Keratinocyte (primary cell): ENCODE results near the gene LMOD2. TPM values are rescaled to one million over a fixed set of nuclear protein-coding genes. Genes with fewer than 3 reads are reported as not detected.

Experiments used
- DNase-seq: peaks from one replicate; pipeline ENCODE4 v3.0.0-alpha.2; 2011; ENCODE audit warnings: low read depth, missing footprints, low spot score
- FAIRE-seq: peaks from 2 replicates; lab custom pipeline; 2011; peaks lifted over from hg19 to GRCh38; lab: Jason Lieb, UNC
- H2AFZ ChIP-seq: 2 replicates; pipeline ENCODE4 v1.6.0; 2012; ENCODE audit warnings: low read length, control low read depth, inconsistent platforms; ENCODE audit not compliant: control insufficient read depth
- H3K27ac ChIP-seq: 2 replicates; pipeline ENCODE4 v1.5.1; 2011; ENCODE audit warnings: low read length; ENCODE audit not compliant: control insufficient read depth, insufficient read depth
- H3K27me3 ChIP-seq: 3 replicates; pipeline ENCODE4 v1.6.0; 2011; ENCODE audit warnings: low read length; ENCODE audit not compliant: control insufficient read depth, insufficient read depth; ENCODE audit errors: extremely low read depth
- H3K36me3 ChIP-seq, 2 experiments: 2 replicates in 1 of 2; 3 replicates in 1 of 2; pipeline ENCODE4 v1.5.1; 2011; ENCODE audit warnings: low read length in 2 of 2, mild to moderate bottlenecking in 1 of 2; ENCODE audit not compliant: control insufficient read depth in 2 of 2, insufficient read depth in 2 of 2; ENCODE audit errors: extremely low read depth in 1 of 2
- H3K4me1 ChIP-seq: 3 replicates; pipeline ENCODE4 v1.5.1; 2011; ENCODE audit warnings: low read length; ENCODE audit not compliant: control insufficient read depth, insufficient read depth; ENCODE audit errors: extremely low read depth
- H3K4me2 ChIP-seq: 3 replicates; pipeline ENCODE4 v1.6.0; 2011; ENCODE audit warnings: low read depth, low read length; ENCODE audit not compliant: control insufficient read depth, insufficient read depth; ENCODE audit errors: extremely low read depth
- H3K4me3 ChIP-seq, 3 experiments: fragments of 200-600 bp in 1 of 3; sonication (generic) in 1 of 3; 2 replicates in 2 of 3; 3 replicates in 1 of 3; pipeline ENCODE4 v1.5.1; 2011 to 2016; ENCODE audit warnings: low read length in 3 of 3, mild to moderate bottlenecking in 3 of 3, control low read depth in 2 of 3, inconsistent platforms in 1 of 3, low read depth in 1 of 3, mixed read lengths in 1 of 3, mixed run types in 1 of 3, moderate library complexity in 1 of 3; ENCODE audit not compliant: control insufficient read depth in 2 of 3, insufficient read depth in 2 of 3; ENCODE audit errors: extremely low read depth in 1 of 3
- H3K79me2 ChIP-seq: 2 replicates; pipeline ENCODE4 v1.6.0; 2012; ENCODE audit warnings: low read length; ENCODE audit not compliant: control insufficient read depth, insufficient read depth
- H3K9ac ChIP-seq: 3 replicates; pipeline ENCODE4 v1.6.0; 2011; ENCODE audit warnings: low read length; ENCODE audit not compliant: control insufficient read depth, insufficient read depth; ENCODE audit errors: extremely low read depth
- H3K9me1 ChIP-seq: 3 replicates; pipeline ENCODE4 v1.6.0; 2011; ENCODE audit warnings: low read length; ENCODE audit not compliant: control insufficient read depth, insufficient read depth; ENCODE audit errors: extremely low read depth
- H3K9me3 ChIP-seq: 2 replicates; pipeline ENCODE4 v1.5.1; 2012; ENCODE audit warnings: low read depth, low read length; ENCODE audit not compliant: control insufficient read depth
- H4K20me1 ChIP-seq: 3 replicates; pipeline ENCODE4 v1.6.0; 2011; ENCODE audit warnings: low read length; ENCODE audit not compliant: control insufficient read depth, insufficient read depth; ENCODE audit errors: extremely low read depth
- EZH2 ChIP-seq: IDR thresholded peaks from one replicate; pipeline ENCODE4 v1.6.1; 2012; ENCODE audit warnings: inconsistent platforms, mild to moderate bottlenecking, low read length, moderate library complexity
- dilution Hi-C: fragments of 300-500 bp; cut with MboI; formaldehyde crosslinking; loops from one replicate; pipeline ENCODE4 v1.7.0; 2020; ENCODE audit warnings: low sequenced_read_pairs; ENCODE audit not compliant: extremely low pct_ligation_motif_present
- polyA plus RNA-seq, 5 experiments: library from polyadenylated mRNA; depleted of rRNA in 3 of 5; stranded (reverse) in 3 of 5; stranded (forward) in 1 of 5; unstranded in 1 of 5; fragments of >200 nt; gene quantifications; 1 replicate in 1 of 5; 2 replicates in 3 of 5; 3 replicates in 1 of 5; pipeline versions ENCODE4 v1.2.1 to v1.2.3, GENCODE V29; 2011 to 2012; ENCODE audit warnings: missing spikeins in 2 of 5, low read depth in 1 of 5, low replicate concordance in 1 of 5
- TF ChIP-seq, protein P1 (sequence below), 3 experiments: IDR thresholded peaks in 1 of 3; conservative IDR thresholded peaks in 1 of 3; optimal IDR thresholded peaks in 1 of 3; 2 replicates in 2 of 3; 3 replicates in 1 of 3; pipeline versions ENCODE3 to v1.5.1; 2011; ENCODE audit warnings: low read length in 3 of 3, mild to moderate bottlenecking in 3 of 3, moderate library complexity in 2 of 3, control low read depth in 1 of 3, inconsistent platforms in 1 of 3; ENCODE audit not compliant: insufficient read depth in 2 of 3; ENCODE audit errors: extremely low read depth in 1 of 3

Gene LMOD2
- polyA plus RNA-seq, 1 donor (not counting 4 experiments of a cell fraction or from before 2014, with no cell fraction given), result not detected

GRCh38 chr7:123695944-123696677 lies 40.4 kb downstream of the LMOD2 start:
- Histone ChIP-seq H3K9me1 (no peaks in the 10 kb centered on the region), H3K9ac (no peak overlapping the region), H3K4me1 (no peaks in the 10 kb centered on the region), H3K27me3 (no peaks in the 10 kb centered on the region), H3K27ac (no peak overlapping the region), H3K79me2 (no peaks in the 10 kb centered on the region), H4K20me1 (no peaks in the 10 kb centered on the region), H3K36me3 (peaks cover 11 to 22% of the 10 kb centered on the region in 2 experiments), H3K4me3 (no peak overlapping the region), H3K9me3 (no peaks in the 10 kb centered on the region), H2AFZ (no peak overlapping the region), H3K4me2 (no peak overlapping the region)
- dilution Hi-C loops, result no loop called here
- TF ChIP-seq EZH2, result no peak
- TF ChIP-seq, protein P1, sequence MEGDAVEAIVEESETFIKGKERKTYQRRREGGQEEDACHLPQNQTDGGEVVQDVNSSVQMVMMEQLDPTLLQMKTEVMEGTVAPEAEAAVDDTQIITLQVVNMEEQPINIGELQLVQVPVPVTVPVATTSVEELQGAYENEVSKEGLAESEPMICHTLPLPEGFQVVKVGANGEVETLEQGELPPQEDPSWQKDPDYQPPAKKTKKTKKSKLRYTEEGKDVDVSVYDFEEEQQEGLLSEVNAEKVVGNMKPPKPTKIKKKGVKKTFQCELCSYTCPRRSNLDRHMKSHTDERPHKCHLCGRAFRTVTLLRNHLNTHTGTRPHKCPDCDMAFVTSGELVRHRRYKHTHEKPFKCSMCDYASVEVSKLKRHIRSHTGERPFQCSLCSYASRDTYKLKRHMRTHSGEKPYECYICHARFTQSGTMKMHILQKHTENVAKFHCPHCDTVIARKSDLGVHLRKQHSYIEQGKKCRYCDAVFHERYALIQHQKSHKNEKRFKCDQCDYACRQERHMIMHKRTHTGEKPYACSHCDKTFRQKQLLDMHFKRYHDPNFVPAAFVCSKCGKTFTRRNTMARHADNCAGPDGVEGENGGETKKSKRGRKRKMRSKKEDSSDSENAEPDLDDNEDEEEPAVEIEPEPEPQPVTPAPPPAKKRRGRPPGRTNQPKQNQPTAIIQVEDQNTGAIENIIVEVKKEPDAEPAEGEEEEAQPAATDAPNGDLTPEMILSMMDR (optimal IDR thresholded peaks at IDR 0.05 in 1 of 3, IDR thresholded peaks at IDR 0.05 in 1 of 3, conservative IDR thresholded peaks at IDR 0.05 in 1 of 3; ENCODE audit: extremely low read depth in 1 of 3, insufficient read depth in 2 of 3, low read length in 3 of 3), result no peak
- FAIRE-seq (no peak), DNase-seq (no peak)

DNA sequence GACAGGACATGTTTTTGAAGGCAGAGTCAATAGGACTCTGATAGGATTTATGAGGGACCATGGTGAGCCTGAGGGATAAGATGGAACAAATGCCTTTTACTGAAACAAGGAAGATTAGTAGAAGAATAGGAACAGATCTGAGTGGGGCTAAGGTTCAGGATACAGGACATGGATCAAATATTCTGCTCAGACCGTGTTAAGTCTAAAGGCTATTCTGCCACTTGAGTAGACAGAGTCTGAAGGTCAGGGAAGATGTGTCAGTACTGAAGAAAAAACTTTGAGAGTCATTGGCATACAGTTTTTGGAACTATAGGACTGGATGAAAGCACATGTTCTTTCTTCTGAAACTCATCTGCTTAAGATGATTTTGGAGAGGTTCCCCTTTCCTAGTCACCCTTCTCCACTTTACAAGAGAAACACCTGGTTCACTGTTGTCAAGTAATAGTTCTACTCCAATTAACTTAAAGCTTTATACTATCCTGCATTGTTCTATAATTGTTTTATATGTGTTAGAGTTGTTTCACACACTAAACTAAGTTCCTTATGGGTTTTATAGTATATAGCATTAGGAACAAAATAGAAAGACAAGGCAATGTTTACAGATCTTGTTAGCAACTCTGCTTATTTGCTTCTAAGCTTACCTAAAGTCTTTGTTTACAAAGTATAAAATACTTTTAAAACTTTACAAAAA lies 49.7 kb downstream of the LMOD2 start:
- H3K36me3 ChIP-seq, result peaks cover 11 to 19% of the 10 kb centered on the region in 2 experiments
- no peak for FAIRE-seq
- dilution Hi-C loops, result no loop called here

More for the DNA sequence above, 49.7 kb downstream of the LMOD2 start:
- H3K9ac ChIP-seq, result no peak overlapping the region
- H2AFZ ChIP-seq, result no peak overlapping the region
- no peak for DNase-seq
- H3K27ac ChIP-seq, result no peak overlapping the region
- H3K9me3 ChIP-seq, result no peaks in the 10 kb centered on the region
- H3K4me2 ChIP-seq, result no peak overlapping the region
- no peaks in the 10 kb centered on the region for H3K9me1 ChIP-seq
- no peak overlapping the region for H3K4me3 ChIP-seq
- no peaks in the 10 kb centered on the region for H4K20me1 ChIP-seq
- peaks cover 7% of the 10 kb centered on the region for H3K79me2 ChIP-seq
- no peaks in the 10 kb centered on the region for H3K4me1 ChIP-seq
- TF ChIP-seq, protein P1 (optimal IDR thresholded peaks at IDR 0.05 in 1 of 3, IDR thresholded peaks at IDR 0.05 in 1 of 3, conservative IDR thresholded peaks at IDR 0.05 in 1 of 3; ENCODE audit: extremely low read depth in 1 of 3, insufficient read depth in 2 of 3, low read length in 3 of 3), result no peak
- TF ChIP-seq EZH2, result no peak
- no peaks in the 10 kb centered on the region for H3K27me3 ChIP-seq
